Hematopoietic multipotent progenitor cell treated with erythropoietin and hydrocortisone succinate and interleukin-3 and kit ligand, for 6 days (in vitro differentiated cells): Measurements from ENCODE around the gene PNMA6E.

Experiments used
- DNase-seq: peaks from one replicate; pipeline ENCODE4 v3.0.0-alpha.2; 2015

PNMA6E gene

GRCh38 chrX:153401133-153401764, at the start of gene PNMA6E:
Gene PNMA6E (minus strand): TSS chrX:153401350. CDS start chrX:153398849, 2,501 bp downstream.
- DNase-seq = no peak

- no peak for DNase-seq
Observed at GRCh38 chrX:153450949-153451277, 49.8 kb upstream of the PNMA6E start.

- no peak for DNase-seq
Observed at GRCh38 chrX:153450114-153450948, 49.2 kb upstream of the PNMA6E start.

GRCh38 chrX:153449368-153450113, 48.4 kb upstream of the PNMA6E start:
- no peak for DNase-seq

- DNase-seq = no peak
Observed at GRCh38 chrX:153448556-153449367, 47.6 kb upstream of the PNMA6E start.

GRCh38 chrX:153447581-153447960, 46.4 kb upstream of the PNMA6E start:
- no peak for DNase-seq

GRCh38 chrX:153446950-153447580, 45.9 kb upstream of the PNMA6E start:
- DNase-seq = no peak

GRCh38 chrX:153446636-153446936, 45.4 kb upstream of the PNMA6E start:
- DNase-seq = no peak

- DNase-seq = no peak
Observed at GRCh38 chrX:153445856-153446635, 44.9 kb upstream of the PNMA6E start, which contains the start of gene TREX2. Gene TREX2 (minus strand): TSS chrX:153446056. CDS start chrX:153445430, 626 bp downstream.

- DNase-seq = no peak
Observed at GRCh38 chrX:153445106-153445855, 44.1 kb upstream of the PNMA6E start.

- DNase-seq = no peak
Observed at GRCh38 chrX:153444333-153445011, 43.3 kb upstream of the PNMA6E start.

GRCh38 chrX:153443476-153444332, 42.6 kb upstream of the PNMA6E start:
- no peak for DNase-seq

- no peak for DNase-seq
Observed at GRCh38 chrX:153442463-153442862, 41.3 kb upstream of the PNMA6E start.

- DNase-seq = no peak
Observed at GRCh38 chrX:153441981-153442380, 40.8 kb upstream of the PNMA6E start.

GRCh38 chrX:153441296-153441695, 40.1 kb upstream of the PNMA6E start:
- DNase-seq = no peak

GRCh38 chrX:153440556-153441135, 39.5 kb upstream of the PNMA6E start:
- DNase-seq = no peak

- no peak for DNase-seq
Observed at GRCh38 chrX:153439977-153440376, 38.8 kb upstream of the PNMA6E start.

- peak; percentile 43 for DNase-seq
Observed at GRCh38 chrX:153438532-153438931, 37.4 kb upstream of the PNMA6E start.

GRCh38 chrX:153435845-153436244, 34.7 kb upstream of the PNMA6E start:
- no peak for DNase-seq
